GM15510 (cell line): ENCODE data around the gene CSGALNACT2.

ENCODE experiments used
- POLR2A ChIP-seq: IDR thresholded peaks from 3 replicates; pipeline ENCODE4 v1.6.1; 2011; ENCODE audit warnings: borderline replicate concordance; ENCODE audit not compliant: insufficient read length; ENCODE audit errors: extremely low read depth

CSGALNACT2 gene

DNA sequence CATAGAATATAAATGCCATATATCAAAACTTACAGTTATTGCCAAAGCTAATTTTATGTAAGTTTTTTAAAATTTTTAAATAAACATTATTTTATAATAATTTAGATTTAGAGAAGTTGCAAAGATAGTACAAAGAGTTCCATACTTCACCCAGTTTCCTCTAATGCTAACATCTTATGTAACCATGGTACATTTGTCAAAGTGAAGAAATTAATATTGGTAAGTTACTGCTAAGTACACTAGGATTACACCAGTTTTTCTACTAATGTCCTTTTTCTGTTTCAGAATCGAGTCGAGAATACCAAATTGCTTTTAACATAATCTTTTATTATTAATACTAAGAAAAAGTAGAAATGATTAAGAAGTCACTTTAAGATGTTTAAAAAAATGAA is 29.2 kb downstream of the CSGALNACT2 start:
- TF ChIP-seq POLR2A = no peak

DNA sequence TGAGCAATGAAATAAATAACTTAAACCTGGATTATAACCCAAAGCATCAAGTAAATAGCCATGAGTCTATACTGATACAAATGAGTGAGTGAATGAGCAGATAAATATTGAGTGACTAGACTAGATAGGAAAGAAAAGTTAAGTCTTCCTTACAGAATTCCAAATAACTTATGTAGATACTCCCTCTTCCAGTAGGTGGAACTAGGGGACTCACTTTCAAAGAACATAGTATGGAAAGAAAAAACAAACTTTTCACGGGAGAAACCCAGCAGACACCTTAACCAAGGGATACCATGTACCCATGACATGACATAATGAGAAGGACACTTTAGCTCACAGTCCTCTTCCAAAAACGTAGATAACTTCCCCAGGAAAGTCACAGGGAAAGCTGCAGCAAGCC is 32.2 kb downstream of the CSGALNACT2 start:
- no peak for TF ChIP-seq POLR2A

DNA sequence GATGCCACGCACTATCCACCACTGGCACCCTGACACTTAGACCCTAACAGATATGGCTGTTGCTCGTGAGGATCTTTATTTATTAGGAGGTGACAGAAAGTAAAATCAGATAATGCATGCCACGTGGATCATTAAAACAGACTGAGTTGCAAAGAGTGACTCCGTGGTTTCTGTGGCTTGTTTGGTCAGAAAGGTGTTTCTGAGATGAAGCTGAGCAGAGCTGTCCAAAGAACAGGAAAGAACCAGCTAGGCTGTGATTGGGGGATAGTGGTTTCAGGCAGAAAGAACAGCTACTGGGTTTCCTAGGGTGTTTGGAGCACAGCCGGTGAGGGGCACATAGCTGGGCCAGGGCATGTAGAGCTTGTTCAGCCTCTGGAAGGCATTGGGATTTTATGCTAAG is 34.4 kb downstream of the CSGALNACT2 start:
- TF ChIP-seq POLR2A = no peak

DNA sequence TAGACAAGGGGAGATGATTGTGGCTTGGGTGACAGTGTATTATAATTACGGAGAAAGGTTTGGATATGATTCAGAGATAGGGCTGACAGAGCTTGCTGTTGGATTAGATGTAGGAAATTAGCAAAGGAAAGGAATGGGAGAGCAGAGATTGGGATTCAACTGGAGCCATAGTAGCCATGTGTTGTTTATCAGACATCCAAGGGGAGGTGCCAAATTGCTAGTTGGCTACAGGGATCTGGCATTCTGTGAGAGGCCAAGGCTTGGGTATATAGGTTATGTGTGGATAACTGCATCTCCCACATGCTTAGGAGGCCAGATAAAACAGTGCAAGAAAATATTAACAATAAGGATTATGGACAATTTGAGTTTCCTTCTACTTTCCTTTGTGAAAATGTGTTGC is 34.9 kb downstream of the CSGALNACT2 start:
- no peak for TF ChIP-seq POLR2A

DNA sequence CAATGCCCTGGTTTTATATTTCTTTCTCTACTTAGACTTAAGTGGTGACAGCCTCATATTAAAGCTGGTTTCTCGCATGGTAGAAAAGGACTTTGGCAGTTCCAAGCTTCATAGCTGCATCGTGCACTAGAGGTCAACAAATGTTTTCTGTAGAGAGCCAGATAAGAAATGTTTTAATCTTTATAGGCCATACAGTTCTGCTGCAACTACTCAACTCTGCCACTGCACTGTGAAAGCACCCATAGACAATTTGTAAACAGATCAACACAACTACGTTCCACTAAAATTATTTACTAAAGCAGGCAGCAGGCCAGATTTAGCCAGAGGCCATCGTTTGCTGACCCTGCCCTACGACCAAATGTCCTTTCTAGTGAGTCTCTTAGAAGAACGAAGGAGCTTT is 36.7 kb downstream of the CSGALNACT2 start:
- no peak for TF ChIP-seq POLR2A

DNA sequence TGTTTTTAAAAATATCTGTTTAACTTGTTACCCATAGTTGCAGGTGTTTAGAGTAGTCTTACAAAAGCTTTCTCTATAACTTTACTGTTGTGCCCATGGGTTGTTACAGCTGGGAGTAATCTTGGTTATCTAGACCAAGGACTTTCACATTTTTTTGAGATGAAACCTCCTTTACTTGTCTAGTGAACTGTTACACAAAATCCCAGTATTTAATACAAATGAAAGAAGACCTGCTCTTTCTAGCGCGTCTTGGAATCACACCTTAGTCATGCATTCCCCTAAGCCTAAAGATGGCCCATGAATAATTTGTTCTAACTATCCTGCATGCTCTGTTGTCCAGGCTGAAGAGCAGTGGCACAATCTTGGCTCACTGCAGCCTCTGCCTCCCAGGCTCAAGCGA is 38.0 kb downstream of the CSGALNACT2 start:
- no peak for TF ChIP-seq POLR2A

DNA sequence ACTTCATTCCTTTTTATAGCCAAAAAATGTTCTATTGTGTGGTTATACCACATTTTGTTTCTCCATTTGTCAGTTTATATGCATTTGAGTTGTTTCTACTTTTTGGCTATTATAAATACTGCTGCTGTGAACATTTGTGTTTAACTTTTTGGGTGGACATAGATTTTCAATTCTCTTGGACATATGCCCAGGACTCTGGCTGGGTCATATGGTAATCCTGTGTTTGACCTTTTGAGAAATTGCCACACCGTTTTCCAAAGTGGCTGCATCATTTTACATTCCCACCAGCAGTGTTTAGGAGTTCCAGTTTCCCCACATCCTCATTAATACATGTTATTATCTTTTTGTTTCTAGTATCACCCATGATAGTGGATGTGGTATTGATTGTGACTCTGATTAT is 39.4 kb downstream of the CSGALNACT2 start:
- TF ChIP-seq POLR2A = no peak

DNA sequence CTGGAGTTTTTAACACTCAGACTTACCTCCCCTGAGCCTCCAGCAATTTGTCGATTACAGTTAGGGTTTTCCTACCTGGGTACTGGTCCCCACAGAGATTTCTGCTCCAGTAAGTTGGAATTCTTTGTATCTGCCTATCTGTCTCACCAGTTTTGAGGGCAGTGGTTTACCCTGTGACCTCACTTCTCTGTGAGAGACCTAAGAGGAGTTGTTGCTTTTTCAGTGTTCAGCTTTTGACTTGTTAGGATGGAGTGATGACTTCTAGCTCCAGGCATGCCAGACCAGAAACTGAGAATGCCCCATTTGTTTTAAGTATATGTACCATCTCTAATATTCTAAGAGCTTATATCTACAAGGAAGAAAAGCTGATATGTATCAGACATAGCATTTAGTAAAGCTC is 42.9 kb downstream of the CSGALNACT2 start:
- TF ChIP-seq POLR2A = no peak

DNA sequence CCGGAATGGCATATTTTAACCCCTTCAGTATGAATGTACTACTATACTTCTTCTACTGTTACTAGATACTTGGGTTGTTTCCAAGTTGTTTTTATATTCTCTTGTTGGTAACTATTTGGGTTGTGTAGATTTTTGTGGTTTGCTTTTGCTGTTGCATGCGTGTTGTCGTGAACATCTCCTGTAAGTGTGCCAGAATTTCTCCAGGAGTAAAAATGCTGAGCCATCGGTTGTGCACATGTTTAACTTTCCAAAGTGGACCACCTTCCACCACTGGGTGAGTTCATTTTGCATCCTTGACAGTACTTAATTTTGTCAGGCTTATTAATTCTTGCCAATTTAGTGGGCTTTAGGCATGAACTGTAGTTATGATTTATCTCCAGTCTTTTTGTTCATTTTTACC is 47.9 kb downstream of the CSGALNACT2 start:
- TF ChIP-seq POLR2A = no peak

DNA sequence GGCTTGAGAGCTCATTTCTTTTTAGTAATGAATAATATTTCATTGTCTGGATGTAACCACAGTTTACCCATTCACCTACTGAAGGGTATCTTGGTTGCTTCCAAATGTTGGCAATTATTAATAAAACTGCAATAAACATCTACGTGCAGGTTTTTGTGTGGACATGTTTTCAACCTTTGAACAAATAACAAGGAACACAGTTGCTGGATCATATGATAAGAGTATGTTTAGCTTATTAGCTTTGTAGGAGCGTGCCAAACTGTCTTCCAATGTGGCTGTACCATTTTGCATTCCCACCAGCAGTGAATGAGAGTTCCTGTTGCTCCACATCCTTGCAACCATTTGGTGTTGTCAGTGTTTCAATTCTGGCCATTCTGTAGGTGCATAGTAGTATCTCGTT is 49.0 kb downstream of the CSGALNACT2 start:
- no peak for TF ChIP-seq POLR2A

DNA sequence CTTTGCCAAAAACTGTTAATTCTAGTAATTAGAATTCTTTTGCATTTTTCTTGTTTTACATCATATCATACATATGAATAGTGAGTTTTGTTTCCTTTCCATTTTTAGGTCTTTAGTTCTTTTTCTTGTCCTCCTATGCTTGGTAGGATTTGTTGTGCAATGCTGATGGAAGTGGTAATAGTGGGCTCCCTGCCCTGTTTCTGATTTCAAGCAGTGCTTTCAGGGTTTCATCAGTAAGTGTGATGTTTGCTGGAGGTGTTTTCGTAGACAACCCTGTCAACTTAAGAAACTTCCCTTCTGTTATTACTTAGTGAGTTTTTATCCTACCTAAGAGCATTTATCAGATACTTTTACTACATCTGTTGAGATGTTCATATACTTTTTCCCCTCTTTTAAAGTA is 50.5 kb downstream of the CSGALNACT2 start:
- no peak for TF ChIP-seq POLR2A

DNA sequence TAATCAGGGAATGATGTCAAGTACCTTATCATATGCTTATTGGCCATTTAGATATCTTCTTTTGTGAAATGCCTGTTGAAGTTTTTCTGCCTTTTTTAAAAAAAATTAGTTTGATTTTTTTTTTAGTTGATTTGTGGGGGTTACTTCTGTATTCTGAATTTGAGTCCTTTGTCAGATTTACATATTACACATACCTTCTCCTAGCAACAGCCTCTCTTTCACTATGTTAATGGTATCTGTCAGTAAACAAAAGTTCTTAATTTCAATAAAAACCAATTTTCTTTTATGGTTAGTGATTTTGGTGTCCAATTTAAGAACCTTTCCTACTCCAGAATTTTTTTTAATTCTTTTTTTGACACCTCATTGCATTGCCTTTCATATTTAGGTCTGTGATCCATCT is 52.0 kb downstream of the CSGALNACT2 start:
- TF ChIP-seq POLR2A = no peak

DNA sequence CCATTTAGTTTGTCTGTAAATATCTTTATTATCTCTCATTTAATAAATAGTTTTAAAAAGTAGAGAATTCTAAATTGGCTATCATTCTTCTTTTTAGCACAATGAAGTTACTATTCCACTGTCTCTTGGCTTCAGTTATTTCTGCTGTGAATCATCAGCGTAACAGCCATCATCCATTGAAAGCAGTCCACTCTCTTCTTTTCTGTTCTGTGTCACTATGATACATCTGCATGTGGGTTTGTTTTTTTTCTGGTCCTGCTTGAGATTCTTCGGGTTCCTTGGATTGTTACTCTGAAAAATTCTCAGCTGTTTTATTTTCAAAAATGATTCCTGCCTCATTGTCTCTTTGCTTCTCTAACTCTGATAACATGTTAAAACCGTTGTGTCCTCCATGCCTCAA is 52.5 kb downstream of the CSGALNACT2 start:
- TF ChIP-seq POLR2A = no peak

DNA sequence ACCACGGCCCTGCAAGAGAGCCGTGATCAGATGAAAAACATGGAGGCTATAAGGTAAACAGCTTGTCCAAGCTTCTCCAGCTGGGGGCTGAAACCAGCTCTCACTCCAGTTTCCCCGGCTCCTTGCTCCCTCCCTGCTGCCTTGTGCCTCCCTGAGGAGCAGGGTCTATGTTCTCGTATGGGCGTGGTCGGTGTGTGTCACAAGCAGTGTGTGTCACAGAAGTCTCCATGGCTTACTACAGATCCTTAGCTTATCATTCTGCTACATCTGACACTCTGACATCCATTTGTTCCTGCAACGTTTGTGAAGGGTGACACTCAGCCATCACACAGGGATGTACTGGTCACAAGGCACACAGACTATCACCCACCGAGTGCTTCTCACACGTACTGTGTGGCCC is 54.6 kb downstream of the CSGALNACT2 start:
- no peak for TF ChIP-seq POLR2A

DNA sequence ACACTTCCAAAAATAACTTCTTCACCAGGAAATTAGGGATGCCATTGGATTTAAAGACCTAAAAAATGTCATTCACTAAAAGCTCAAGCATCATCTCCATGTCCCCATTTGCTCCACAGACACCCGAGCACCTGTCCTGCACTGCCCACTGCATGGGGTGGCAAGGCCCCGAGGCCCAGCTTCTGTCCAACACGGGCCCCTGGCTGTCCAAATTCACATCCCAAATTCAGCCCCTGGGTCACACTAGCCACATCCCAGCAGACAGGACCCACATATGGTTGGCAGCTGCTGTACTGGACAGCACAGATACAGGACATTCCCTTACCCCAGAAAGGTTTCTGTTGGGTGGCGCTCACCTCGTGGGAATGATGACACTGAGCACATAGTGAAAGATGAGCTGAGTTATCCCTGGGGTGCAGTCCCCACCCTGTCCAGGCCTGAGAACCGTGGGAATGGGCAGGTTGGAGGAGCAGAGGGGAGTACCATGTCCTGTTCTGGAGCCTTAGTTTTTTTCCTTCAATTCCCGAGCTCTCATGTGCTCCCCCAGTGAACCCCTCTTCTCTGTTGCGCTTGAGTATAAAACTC is 55.3 kb downstream of the CSGALNACT2 start:
- TF ChIP-seq POLR2A = no peak

DNA sequence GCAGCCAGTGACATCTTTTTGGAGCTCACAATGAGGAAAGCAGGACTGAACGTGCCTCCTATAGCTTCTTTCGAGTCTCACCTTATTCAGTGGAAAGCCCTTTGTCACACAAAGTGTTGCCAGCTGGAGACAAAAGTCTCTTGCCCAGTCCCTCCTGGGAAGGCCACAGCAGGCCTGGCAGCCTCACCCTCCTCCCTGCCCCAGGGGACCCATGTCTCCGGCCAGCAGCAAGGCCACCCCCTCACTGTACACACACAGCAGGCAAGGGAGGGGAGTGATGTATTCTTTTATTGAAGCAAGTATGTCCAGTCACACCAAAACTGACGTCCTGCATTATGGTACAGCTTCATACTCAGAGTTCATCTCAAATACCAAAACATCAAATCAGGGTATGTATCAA is 56.0 kb downstream of the CSGALNACT2 start:
- no peak for TF ChIP-seq POLR2A

DNA sequence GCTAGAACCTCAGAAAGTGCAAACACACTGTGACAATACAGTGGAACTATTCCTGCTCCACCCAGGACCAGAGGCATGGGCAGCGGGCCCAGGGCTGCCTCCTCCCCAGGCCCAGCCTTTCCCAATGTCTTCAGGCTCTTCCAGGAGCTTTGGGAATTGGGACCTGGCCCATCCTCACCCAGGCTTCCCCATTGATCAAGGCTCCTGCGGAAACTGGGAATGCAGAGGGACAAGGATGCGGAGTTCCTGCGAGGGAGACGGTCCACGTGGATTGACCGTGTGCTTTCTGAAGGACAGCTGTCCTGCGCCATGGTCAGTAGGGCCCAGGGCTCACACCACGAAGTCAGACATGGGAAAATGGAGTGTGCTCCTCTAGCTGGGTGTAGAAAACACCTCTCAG is 56.6 kb downstream of the CSGALNACT2 start:
- no peak for TF ChIP-seq POLR2A
